ENCODE measurements around the gene TRPV3.
"Not testable (repeated sequence)": the region's sequence is repeated elsewhere in the genome, so short reads cannot be mapped to it uniquely, and the experiment has no call there.

TRPV3 gene

GRCh38 chr17:3466355-3466754 lies 91.3 kb downstream of the TRPV3 start:
- not testable (repeated sequence) for DNase-seq
